Natural killer cell treated with Interleukin-12 subunit alpha and Interleukin-12 subunit beta and Interleukin-15 and Interleukin-18, amount 100 ng/mL, for 72 hours (primary cell): Measurements from ENCODE around the gene USP24. TPM values are rescaled to one million over a fixed set of nuclear protein-coding genes. Genes with fewer than 3 reads are reported as not detected.
A peak's percentile ranks its signal among the peaks of the same experiment; 100 is the strongest.

Source experiments
- ATAC-seq, 2 donors: fragments of 150-1000 bp; cut with Tn5 transposase in 1 of 2; sonication (Bioruptor Pico), chemical (Tn5 transposase) in 1 of 2; 2 replicates each; pipeline ENCODE4 v1.10.0; 2021
- DNase-seq: peaks from one replicate; pipeline ENCODE4 v3.0.0; 2022; ENCODE audit warnings: low spot score
- H3K27ac Mint-ChIP-seq, 2 donors: 1 replicate in 1 of 2; 2 replicates in 1 of 2; pipeline ENCODE4 v1.8.0; 2022; ENCODE audit warnings: mixed read lengths in 2 of 2, mild to moderate bottlenecking in 1 of 2, moderate library complexity in 1 of 2
- H3K27me3 Mint-ChIP-seq, 2 donors: 1 replicate in 1 of 2; 2 replicates in 1 of 2; pipeline ENCODE4 v1.8.0; 2022; ENCODE audit warnings: mixed read lengths in 2 of 2
- H3K36me3 Mint-ChIP-seq: one replicate; pipeline ENCODE4 v1.8.0; 2022; ENCODE audit warnings: mixed read lengths
- H3K4me1 Mint-ChIP-seq, 2 donors: 1 replicate in 1 of 2; 2 replicates in 1 of 2; pipeline ENCODE4 v1.8.0; 2022; ENCODE audit warnings: low read depth in 2 of 2, mixed read lengths in 2 of 2, mild to moderate bottlenecking in 1 of 2
- H3K4me3 Mint-ChIP-seq: one replicate; pipeline ENCODE4 v1.8.0; 2022; ENCODE audit warnings: mixed read lengths
- H3K9me3 Mint-ChIP-seq: 2 replicates; pipeline ENCODE4 v1.8.0; 2022; ENCODE audit warnings: mixed read lengths
- total RNA-seq, 2 donors: library from RNA; stranded (reverse); gene quantifications; one replicate each; pipeline ENCODE4 v1.2.3, GENCODE V29; 2022

Gene USP24
- total RNA-seq, 2 donors from 2014 or later, result 66.8 to 83.1 TPM

- no peak for ATAC-seq
- Mint-ChIP-seq H3K36me3 (peaks cover 30% of the 10 kb centered on the region), H3K27ac (no peak overlapping the region), H3K9me3 (no peaks in the 10 kb centered on the region), H3K4me1 (peaks cover 10 to 16% of the 10 kb centered on the region in 2 donors), H3K4me3 (no peak overlapping the region), H3K27me3 (no peaks in the 10 kb centered on the region)
- no peak for DNase-seq
These were observed 147.2 kb downstream of the USP24 start for GRCh38 chr1:55067914-55068313.

GRCh38 chr1:55067022-55067778 lies 148.0 kb downstream of the USP24 start:
- peaks cover 10 to 16% of the 10 kb centered on the region in 2 donors for H3K4me1 Mint-ChIP-seq
- H3K4me3 Mint-ChIP-seq, result no peak overlapping the region
- ATAC-seq (no peak), DNase-seq (no peak)
- H3K27ac Mint-ChIP-seq, result peak overlapping the region in 1 of 2 donors; percentile 38
- H3K36me3 Mint-ChIP-seq, result peaks cover 24% of the 10 kb centered on the region
- H3K27me3 Mint-ChIP-seq, result no peaks in the 10 kb centered on the region
- no peaks in the 10 kb centered on the region for H3K9me3 Mint-ChIP-seq

GRCh38 chr1:55065648-55066047 lies 149.5 kb downstream of the USP24 start:
- peaks cover 11 to 19% of the 10 kb centered on the region in 2 donors for H3K4me1 Mint-ChIP-seq
- ATAC-seq (no peak), DNase-seq (no peak)
- no peaks in the 10 kb centered on the region for H3K9me3 Mint-ChIP-seq
- H3K27me3 Mint-ChIP-seq, result no peaks in the 10 kb centered on the region
- H3K27ac Mint-ChIP-seq, result no peak overlapping the region
- peaks cover 17% of the 10 kb centered on the region for H3K36me3 Mint-ChIP-seq
- no peak overlapping the region for H3K4me3 Mint-ChIP-seq

GRCh38 chr1:55064861-55065263 lies 150.3 kb downstream of the USP24 start:
- H3K9me3 Mint-ChIP-seq, result no peaks in the 10 kb centered on the region
- H3K27me3 Mint-ChIP-seq, result no peaks in the 10 kb centered on the region
- no peak overlapping the region for H3K4me3 Mint-ChIP-seq
- peaks cover 18 to 21% of the 10 kb centered on the region in 2 donors for H3K4me1 Mint-ChIP-seq
- no peak for DNase-seq
- H3K27ac Mint-ChIP-seq, result no peak overlapping the region
- peaks cover 11% of the 10 kb centered on the region for H3K36me3 Mint-ChIP-seq
- ATAC-seq, result no peak

- Mint-ChIP-seq H3K36me3 (peaks cover 11% of the 10 kb centered on the region), H3K27me3 (no peaks in the 10 kb centered on the region), H3K4me3 (no peak overlapping the region), H3K9me3 (no peaks in the 10 kb centered on the region), H3K27ac (no peak overlapping the region), H3K4me1 (peaks cover 18 to 21% of the 10 kb centered on the region in 2 donors)
- no peak for DNase-seq
- ATAC-seq, result no peak
These were observed 151.0 kb downstream of the USP24 start for GRCh38 chr1:55064071-55064581.

GRCh38 chr1:55063577-55063942 lies 151.6 kb downstream of the USP24 start:
- no peaks in the 10 kb centered on the region for H3K27me3 Mint-ChIP-seq
- no peaks in the 10 kb centered on the region for H3K9me3 Mint-ChIP-seq
- H3K27ac Mint-ChIP-seq, result no peak overlapping the region
- H3K36me3 Mint-ChIP-seq, result peaks cover 11% of the 10 kb centered on the region
- H3K4me3 Mint-ChIP-seq, result no peak overlapping the region
- DNase-seq, result no peak
- ATAC-seq, result no peak
- peaks cover 18% of the 10 kb centered on the region in 2 donors for H3K4me1 Mint-ChIP-seq

GRCh38 chr1:55062801-55063576 lies 152.2 kb downstream of the USP24 start:
- Mint-ChIP-seq H3K9me3 (no peaks in the 10 kb centered on the region), H3K4me3 (no peak overlapping the region), H3K27me3 (no peaks in the 10 kb centered on the region), H3K27ac (no peak overlapping the region), H3K36me3 (peaks cover 11% of the 10 kb centered on the region), H3K4me1 (peaks cover 18% of the 10 kb centered on the region in 2 donors)
- no peak for DNase-seq
- ATAC-seq, result no peak

- no peak overlapping the region for H3K4me3 Mint-ChIP-seq
- DNase-seq (no peak), ATAC-seq (no peak)
- H3K4me1 Mint-ChIP-seq, result peaks cover 10 to 11% of the 10 kb centered on the region in 2 donors
- H3K27ac Mint-ChIP-seq, result peak overlapping the region in 1 of 2 donors; percentile 49
- no peaks in the 10 kb centered on the region for H3K27me3 Mint-ChIP-seq
- H3K36me3 Mint-ChIP-seq, result peaks cover 3% of the 10 kb centered on the region
- H3K9me3 Mint-ChIP-seq, result no peaks in the 10 kb centered on the region
These were observed 153.3 kb downstream of the USP24 start for GRCh38 chr1:55061706-55062321.

- no peak overlapping the region for H3K4me3 Mint-ChIP-seq
- DNase-seq (no peak), ATAC-seq (no peak)
- no peaks in the 10 kb centered on the region for H3K36me3 Mint-ChIP-seq
- no peaks in the 10 kb centered on the region for H3K9me3 Mint-ChIP-seq
- no peaks in the 10 kb centered on the region for H3K27me3 Mint-ChIP-seq
- no peak overlapping the region for H3K27ac Mint-ChIP-seq
- H3K4me1 Mint-ChIP-seq, result peaks cover 8% of the 10 kb centered on the region in 2 donors
These were observed 154.0 kb downstream of the USP24 start for GRCh38 chr1:55061000-55061705.

GRCh38 chr1:55060133-55060999 lies 154.8 kb downstream of the USP24 start:
- peaks cover 8% of the 10 kb centered on the region in 2 donors for H3K4me1 Mint-ChIP-seq
- ATAC-seq (peak; percentile 66 to 73), DNase-seq (no peak)

GRCh38 chr1:55059302-55060132 lies 155.6 kb downstream of the USP24 start:
- no peaks in the 10 kb centered on the region for H3K27me3 Mint-ChIP-seq
- H3K36me3 Mint-ChIP-seq, result no peaks in the 10 kb centered on the region
- no peak overlapping the region for H3K27ac Mint-ChIP-seq
- ATAC-seq (no peak), DNase-seq (no peak)
- no peaks in the 10 kb centered on the region for H3K9me3 Mint-ChIP-seq
- no peak overlapping the region for H3K4me3 Mint-ChIP-seq
- peaks cover 8% of the 10 kb centered on the region in 2 donors for H3K4me1 Mint-ChIP-seq

More at GRCh38 chr1:55060133-55060999, 154.8 kb downstream of the USP24 start:
- Mint-ChIP-seq H3K9me3 (no peaks in the 10 kb centered on the region), H3K27ac (no peak overlapping the region), H3K36me3 (no peaks in the 10 kb centered on the region), H3K27me3 (no peaks in the 10 kb centered on the region), H3K4me3 (no peak overlapping the region)

GRCh38 chr1:55057956-55058298 lies 157.2 kb downstream of the USP24 start:
- no peaks in the 10 kb centered on the region for H3K27me3 Mint-ChIP-seq
- H3K4me3 Mint-ChIP-seq, result no peak overlapping the region
- DNase-seq (no peak), ATAC-seq (no peak)
- no peak overlapping the region for H3K27ac Mint-ChIP-seq
- H3K36me3 Mint-ChIP-seq, result no peaks in the 10 kb centered on the region
- H3K4me1 Mint-ChIP-seq, result peaks cover 8% of the 10 kb centered on the region in 2 donors
- H3K9me3 Mint-ChIP-seq, result no peaks in the 10 kb centered on the region
